Mesenchymal stem cell (in vitro differentiated cells and primary cell): ENCODE measurements around the gene FOXP1.
A peak's percentile ranks its signal among the peaks of the same experiment; 100 is the strongest.

Experiments
- DNase-seq: peaks from one replicate; pipeline ENCODE4 v3.0.0-alpha.2; 2013
- H2AFZ ChIP-seq: one replicate; pipeline ENCODE4 v1.6.1; 2013; ENCODE audit warnings: low read depth, mild to moderate bottlenecking, control low read depth, inconsistent platforms, low read length, moderate library complexity
- H2AK5ac ChIP-seq: 2 replicates; pipeline ENCODE4 v1.6.1; 2013; ENCODE audit warnings: low read length, moderate library complexity, mild to moderate bottlenecking, inconsistent platforms; ENCODE audit not compliant: severe bottlenecking
- H2BK120ac ChIP-seq: one replicate; pipeline ENCODE4 v1.6.1; 2013; ENCODE audit warnings: low read depth, mild to moderate bottlenecking, inconsistent platforms, low read length, moderate library complexity
- H2BK12ac ChIP-seq, 2 experiments: one replicate each; pipeline ENCODE4 v1.6.1; 2013; ENCODE audit warnings: inconsistent platforms in 2 of 2, low read length in 2 of 2, mild to moderate bottlenecking in 2 of 2, moderate library complexity in 2 of 2, control low read depth in 1 of 2
- H2BK15ac ChIP-seq: one replicate; pipeline ENCODE4 v1.6.1; 2013; ENCODE audit warnings: mild to moderate bottlenecking, low read depth, inconsistent platforms; ENCODE audit not compliant: poor library complexity, severe bottlenecking
- H2BK5ac ChIP-seq: 2 replicates; pipeline ENCODE4 v1.6.1; 2013; ENCODE audit warnings: low read depth, mild to moderate bottlenecking, low read length, control low read depth, inconsistent platforms; ENCODE audit not compliant: poor library complexity, severe bottlenecking
- H3K14ac ChIP-seq, 2 experiments: one replicate each; pipeline ENCODE4 v1.6.1; 2013; ENCODE audit warnings: inconsistent platforms in 2 of 2, low read length in 2 of 2, control low read depth in 1 of 2, mild to moderate bottlenecking in 1 of 2, moderate library complexity in 1 of 2
- H3K18ac ChIP-seq, 2 experiments: one replicate each; pipeline ENCODE4 v1.6.1; 2013; ENCODE audit warnings: inconsistent platforms in 2 of 2, low read length in 2 of 2, control low read depth in 1 of 2, low read depth in 1 of 2, mild to moderate bottlenecking in 1 of 2
- H3K23ac ChIP-seq, 2 experiments: one replicate each; pipeline ENCODE4 v1.6.1; 2013; ENCODE audit warnings: inconsistent platforms in 2 of 2, low read length in 2 of 2, mild to moderate bottlenecking in 2 of 2, moderate library complexity in 2 of 2, control low read depth in 1 of 2
- H3K27ac ChIP-seq: 2 replicates; pipeline ENCODE4 v1.5.1; 2013; ENCODE audit warnings: mild to moderate bottlenecking, moderate library complexity, low read length, control low read depth, inconsistent platforms; ENCODE audit not compliant: poor library complexity, severe bottlenecking
- H3K27me3 ChIP-seq, 2 experiments: 2 replicates each; pipeline versions ENCODE4 v1.6.1 to v1.7.0; 2013; ENCODE audit warnings: low read length in 2 of 2, mild to moderate bottlenecking in 2 of 2, moderate library complexity in 2 of 2, control low read depth in 1 of 2, inconsistent platforms in 1 of 2; ENCODE audit not compliant: control insufficient read depth in 1 of 2, insufficient read depth in 1 of 2
- H3K36me3 ChIP-seq, 2 experiments: 2 replicates each; pipeline versions ENCODE4 v1.6.1 to v1.7.0; 2013; ENCODE audit warnings: low read length in 2 of 2, control low read depth in 1 of 2, inconsistent platforms in 1 of 2, low read depth in 1 of 2, mild to moderate bottlenecking in 1 of 2; ENCODE audit not compliant: insufficient read depth in 2 of 2, control insufficient read depth in 1 of 2
- H3K4ac ChIP-seq, 2 experiments: one replicate each; pipeline ENCODE4 v1.6.1; 2013; ENCODE audit warnings: inconsistent platforms in 2 of 2, low read length in 2 of 2, mild to moderate bottlenecking in 2 of 2, moderate library complexity in 2 of 2, control low read depth in 1 of 2, low read depth in 1 of 2
- H3K4me1 ChIP-seq: 2 replicates; pipeline ENCODE4 v1.6.1; 2013; ENCODE audit warnings: low read depth, low read length, control low read depth; ENCODE audit not compliant: control insufficient read depth, insufficient read depth
- H3K4me2 ChIP-seq: 2 replicates; pipeline ENCODE4 v1.6.1; 2013; ENCODE audit warnings: low read length, mild to moderate bottlenecking, inconsistent platforms; ENCODE audit not compliant: poor library complexity, severe bottlenecking
- H3K4me3 ChIP-seq, 2 experiments: 2 replicates each; pipeline versions ENCODE4 v1.5.1 to v1.7.0; 2013; ENCODE audit warnings: low read length in 2 of 2, mild to moderate bottlenecking in 2 of 2, control low read depth in 1 of 2, low read depth in 1 of 2; ENCODE audit not compliant: insufficient read depth in 1 of 2
- H3K79me1 ChIP-seq: replicated peaks from 2 replicates; pipeline ENCODE4 v1.6.1; 2013; ENCODE audit warnings: mild to moderate bottlenecking, control low read depth, low read length, inconsistent platforms; ENCODE audit not compliant: poor library complexity, severe bottlenecking
- H3K9ac ChIP-seq: 2 replicates; pipeline ENCODE4 v1.7.0; 2013; ENCODE audit warnings: mild to moderate bottlenecking, low read length, moderate library complexity
- H3K9me3 ChIP-seq: 2 replicates; pipeline ENCODE4 v1.7.0; 2013; ENCODE audit warnings: mild to moderate bottlenecking, low read length; ENCODE audit not compliant: control insufficient read depth
- H4K8ac ChIP-seq: one replicate; pipeline ENCODE4 v1.6.1; 2013; ENCODE audit warnings: inconsistent platforms, mild to moderate bottlenecking, low read length, moderate library complexity
- H4K91ac ChIP-seq: one replicate; pipeline ENCODE4 v1.6.1; 2013; ENCODE audit warnings: mild to moderate bottlenecking, low read length, inconsistent platforms
- WGBS: methylation state at CpG from one replicate; pipeline ENCODE4 v1.1.7; 2013; ENCODE audit warnings: mixed read lengths; 5-methylcytosine and 5-hydroxymethylcytosine counted together

Gene FOXP1

GRCh38 chr3:71559578-71560162 is 23.9 kb downstream of the FOXP1 start:
- no peak for DNase-seq
- no peak overlapping the region for H2BK15ac ChIP-seq
- peaks cover 4% of the 10 kb centered on the region for H3K4me1 ChIP-seq
- no peaks in the 10 kb centered on the region for H3K9me3 ChIP-seq
- H4K91ac ChIP-seq = no peak overlapping the region
- H3K4me3 ChIP-seq = no peak overlapping the region
- H3K23ac ChIP-seq = no peak overlapping the region
- H3K14ac ChIP-seq = no peak overlapping the region
- H3K79me1 ChIP-seq = peaks cover 9% of the 10 kb centered on the region
- no peak overlapping the region for H3K27ac ChIP-seq
- H3K36me3 ChIP-seq = peaks cover 0 to 10% of the 10 kb centered on the region in 2 experiments
- H3K4me2 ChIP-seq = no peak overlapping the region
- H3K9ac ChIP-seq = no peak overlapping the region
- 72% methylated on average over 3 of the region's 4 CpGs for whole genome bisulfite sequencing
- H3K18ac ChIP-seq = no peak overlapping the region
- no peaks in the 10 kb centered on the region for H3K27me3 ChIP-seq
- no peak overlapping the region for H3K4ac ChIP-seq
- H2BK120ac ChIP-seq = no peak overlapping the region
- H2AK5ac ChIP-seq = peak overlapping the region; percentile 20
- no peak overlapping the region for H2BK12ac ChIP-seq
- H2BK5ac ChIP-seq = no peak overlapping the region
- no peak overlapping the region for H4K8ac ChIP-seq
- no peak overlapping the region for H2AFZ ChIP-seq

GRCh38 chr3:71559021-71559420 is 24.5 kb downstream of the FOXP1 start:
- peaks cover 9% of the 10 kb centered on the region for H3K79me1 ChIP-seq
- H3K9me3 ChIP-seq = no peaks in the 10 kb centered on the region
- H3K18ac ChIP-seq = no peak overlapping the region
- no peak overlapping the region for H3K4me2 ChIP-seq
- no peaks in the 10 kb centered on the region for H3K27me3 ChIP-seq
- H2BK120ac ChIP-seq = no peak overlapping the region
- H2BK15ac ChIP-seq = no peak overlapping the region
- no peak overlapping the region for H3K23ac ChIP-seq
- no peak overlapping the region for H3K14ac ChIP-seq
- H2AK5ac ChIP-seq = no peak overlapping the region
- no peak overlapping the region for H4K8ac ChIP-seq
- H2AFZ ChIP-seq = no peak overlapping the region
- H2BK5ac ChIP-seq = no peak overlapping the region
- no peak overlapping the region for H2BK12ac ChIP-seq
- DNase-seq = no peak
- no peak overlapping the region for H3K4me3 ChIP-seq
- H3K4ac ChIP-seq = no peak overlapping the region
- peaks cover 5% of the 10 kb centered on the region for H3K4me1 ChIP-seq
- no peak overlapping the region for H4K91ac ChIP-seq
- no peak overlapping the region for H3K27ac ChIP-seq
- H3K9ac ChIP-seq = no peak overlapping the region
- 92% methylated on average over 2 of the region's 3 CpGs for WGBS
- peaks cover 0 to 10% of the 10 kb centered on the region in 2 experiments for H3K36me3 ChIP-seq

GRCh38 chr3:71554649-71555048 is 28.9 kb downstream of the FOXP1 start:
- no peak for DNase-seq

GRCh38 chr3:71551311-71551919 is 32.1 kb downstream of the FOXP1 start:
- Histone ChIP-seq H3K4me3 (no peak overlapping the region), H3K27me3 (no peaks in the 10 kb centered on the region), H2AFZ (no peak overlapping the region), H3K9ac (no peak overlapping the region), H2AK5ac (no peak overlapping the region), H3K36me3 (peaks cover 0 to 3% of the 10 kb centered on the region in 2 experiments), H2BK12ac (no peak overlapping the region), H3K79me1 (peaks cover 3% of the 10 kb centered on the region), H3K27ac (peak overlapping the region; percentile 66), H3K14ac (no peak overlapping the region), H4K91ac (no peak overlapping the region), H3K4me1 (peaks cover 13% of the 10 kb centered on the region), H3K4ac (no peak overlapping the region), H2BK15ac (no peak overlapping the region), H3K18ac (no peak overlapping the region), H3K9me3 (no peaks in the 10 kb centered on the region), H2BK5ac (no peak overlapping the region), H4K8ac (no peak overlapping the region), H3K4me2 (no peak overlapping the region), H2BK120ac (no peak overlapping the region), H3K23ac (no peak overlapping the region)
- 40% methylated on average over 1 of the region's 3 CpGs for WGBS
- DNase-seq = peak; percentile 35

More at GRCh38 chr3:71554649-71555048, 28.9 kb downstream of the FOXP1 start:
- no peak overlapping the region for H3K18ac ChIP-seq
- no peak overlapping the region for H2AFZ ChIP-seq
- H3K14ac ChIP-seq = no peak overlapping the region
- H3K36me3 ChIP-seq = peaks cover 0 to 7% of the 10 kb centered on the region in 2 experiments
- no peak overlapping the region for H2AK5ac ChIP-seq
- no peak overlapping the region for H3K4me3 ChIP-seq
- H3K27me3 ChIP-seq = no peaks in the 10 kb centered on the region
- H3K79me1 ChIP-seq = peaks cover 12% of the 10 kb centered on the region
- H3K4me1 ChIP-seq = peaks cover 8% of the 10 kb centered on the region
- H3K9me3 ChIP-seq = no peaks in the 10 kb centered on the region
- H4K8ac ChIP-seq = no peak overlapping the region
- no peak overlapping the region for H2BK12ac ChIP-seq
- H4K91ac ChIP-seq = no peak overlapping the region
- H2BK5ac ChIP-seq = no peak overlapping the region
- H2BK15ac ChIP-seq = no peak overlapping the region
- H3K27ac ChIP-seq = no peak overlapping the region
- WGBS = no CpG with 5 or more reads among the region's 1 CpG
- H3K23ac ChIP-seq = no peak overlapping the region
- H3K4me2 ChIP-seq = no peak overlapping the region
- H2BK120ac ChIP-seq = no peak overlapping the region
- H3K9ac ChIP-seq = no peak overlapping the region
- H3K4ac ChIP-seq = no peak overlapping the region
